ENCODE results near the gene SLC5A11.

- TF ChIP-seq CTCF (conservative IDR thresholded peaks at IDR 0.05; ENCODE audit: low read depth, low read length) (no peak), EZH2phosphoT487 (IDR thresholded peaks at IDR 0.05; ENCODE audit: borderline replicate concordance, low read length) (no peak), EZH2 (IDR thresholded peaks at IDR 0.05; ENCODE audit: low read length, unreplicated experiment) (no peak)
Observed at GRCh38 chr16:24841291-24841690, 4.5 kb upstream of the SLC5A11 start.
